GM21619 (cell line): ENCODE results near the gene CACNA1D.

Source experiments
- ATAC-seq: cut with Tn5 transposase; IDR thresholded peaks from one replicate; pipeline ENCODE4 v1.9.1; 2021; ENCODE audit not compliant: unreplicated experiment

CACNA1D gene

DNA sequence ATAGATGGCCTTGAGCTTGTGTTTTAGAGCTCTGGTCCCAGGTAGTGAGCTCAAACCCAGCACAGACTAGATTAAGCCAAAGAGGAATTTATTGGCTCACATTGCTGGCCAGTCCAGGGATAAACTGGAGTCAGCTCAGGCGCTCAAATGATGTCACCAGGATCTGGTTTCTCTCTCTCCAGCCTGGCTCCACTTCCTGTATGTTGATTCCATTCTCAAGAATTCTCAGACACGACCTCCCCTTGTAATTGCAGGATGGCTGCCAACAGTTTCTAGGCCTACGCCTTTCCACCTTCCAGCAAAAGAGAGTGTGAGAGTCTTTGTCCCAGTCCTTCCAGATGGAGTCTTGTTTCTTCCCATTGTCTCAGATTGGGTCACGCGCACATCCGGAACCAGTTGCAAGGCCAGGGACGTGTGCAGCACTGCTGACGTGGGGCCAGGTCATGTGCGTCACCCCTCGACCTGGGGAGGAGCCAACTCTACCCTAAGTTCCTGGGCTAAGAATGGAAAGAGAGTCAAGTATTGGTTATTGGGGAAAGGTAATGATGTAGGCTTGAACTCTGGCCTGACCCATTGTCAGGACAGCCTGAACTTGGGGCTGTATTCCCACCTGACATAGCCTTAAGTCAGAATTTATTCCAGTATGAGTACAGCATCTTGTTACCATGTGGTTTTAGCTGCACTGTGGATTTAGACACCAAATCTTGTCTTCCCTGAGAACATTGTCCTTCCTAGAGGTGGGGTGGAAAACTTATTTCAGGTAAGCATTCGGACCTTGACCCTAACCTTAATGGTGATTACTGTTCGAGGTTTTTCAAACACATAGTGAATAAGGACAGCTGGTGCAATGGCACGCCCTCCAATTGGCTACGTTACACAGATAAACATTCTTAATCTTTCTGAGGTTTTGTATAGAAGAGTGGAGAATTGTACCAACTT is 31.6 kb downstream of the CACNA1D start:
- no peak for ATAC-seq

DNA sequence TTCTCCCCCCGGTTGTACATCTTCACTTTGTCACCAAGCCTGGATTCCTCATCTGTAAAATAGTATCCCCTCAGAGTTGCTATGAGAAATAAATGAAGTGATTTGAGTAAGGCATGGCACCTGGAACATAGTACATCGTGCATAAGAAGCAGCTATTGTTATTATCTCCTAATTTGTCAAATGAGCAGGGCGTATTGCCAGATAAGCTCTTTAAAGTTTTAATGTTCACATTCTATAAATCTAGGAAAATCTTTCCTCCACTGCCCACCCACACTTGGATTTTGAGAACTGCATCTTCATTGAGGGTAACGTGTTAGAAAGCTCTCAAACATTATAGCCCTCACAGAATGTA is 32.3 kb downstream of the CACNA1D start:
- ATAC-seq = no peak

GRCh38 chr3:53530205-53530604 is 35.8 kb downstream of the CACNA1D start:
- no peak for ATAC-seq

DNA sequence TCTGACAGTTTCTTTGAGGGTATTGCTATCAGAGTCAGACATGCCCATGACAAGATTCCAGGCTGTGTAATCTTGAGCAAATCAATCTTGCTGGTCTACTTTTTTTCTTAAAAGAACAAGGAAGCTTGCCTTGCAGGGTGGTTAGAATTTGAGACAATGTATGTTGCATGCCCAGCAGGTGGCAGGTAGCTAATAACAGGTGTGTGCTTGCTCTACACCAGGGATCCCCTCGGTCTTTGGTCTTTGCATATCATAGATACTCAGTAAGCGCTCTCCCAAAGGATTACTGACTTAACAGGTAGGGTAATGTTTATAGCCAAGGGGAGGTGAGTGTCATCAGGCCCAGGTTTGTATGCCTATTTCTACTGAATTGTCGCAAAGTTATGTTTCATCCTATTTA is 37.3 kb downstream of the CACNA1D start:
- ATAC-seq = no peak

DNA sequence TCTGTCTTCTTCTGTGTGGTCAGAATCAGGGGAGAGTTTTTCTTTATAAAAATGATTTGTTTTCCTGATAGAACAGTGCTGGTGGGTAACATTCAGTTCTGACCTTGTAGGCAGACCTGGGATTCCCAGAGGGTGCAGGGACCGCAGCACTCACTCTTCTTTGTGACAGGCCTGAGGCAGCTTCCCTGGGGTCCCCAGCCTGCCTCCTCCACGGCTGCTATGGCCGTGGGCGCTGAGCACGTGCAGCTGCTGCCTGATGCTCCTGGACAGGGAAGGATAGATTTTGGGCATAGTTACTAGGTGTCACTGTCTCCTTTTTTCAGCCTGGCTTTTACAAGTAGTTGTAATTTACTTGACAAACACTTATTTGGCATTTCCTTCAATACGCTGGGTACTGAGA is 39.1 kb downstream of the CACNA1D start:
- no peak for ATAC-seq

GRCh38 chr3:53534216-53534615 is 39.8 kb downstream of the CACNA1D start:
- no peak for ATAC-seq

DNA sequence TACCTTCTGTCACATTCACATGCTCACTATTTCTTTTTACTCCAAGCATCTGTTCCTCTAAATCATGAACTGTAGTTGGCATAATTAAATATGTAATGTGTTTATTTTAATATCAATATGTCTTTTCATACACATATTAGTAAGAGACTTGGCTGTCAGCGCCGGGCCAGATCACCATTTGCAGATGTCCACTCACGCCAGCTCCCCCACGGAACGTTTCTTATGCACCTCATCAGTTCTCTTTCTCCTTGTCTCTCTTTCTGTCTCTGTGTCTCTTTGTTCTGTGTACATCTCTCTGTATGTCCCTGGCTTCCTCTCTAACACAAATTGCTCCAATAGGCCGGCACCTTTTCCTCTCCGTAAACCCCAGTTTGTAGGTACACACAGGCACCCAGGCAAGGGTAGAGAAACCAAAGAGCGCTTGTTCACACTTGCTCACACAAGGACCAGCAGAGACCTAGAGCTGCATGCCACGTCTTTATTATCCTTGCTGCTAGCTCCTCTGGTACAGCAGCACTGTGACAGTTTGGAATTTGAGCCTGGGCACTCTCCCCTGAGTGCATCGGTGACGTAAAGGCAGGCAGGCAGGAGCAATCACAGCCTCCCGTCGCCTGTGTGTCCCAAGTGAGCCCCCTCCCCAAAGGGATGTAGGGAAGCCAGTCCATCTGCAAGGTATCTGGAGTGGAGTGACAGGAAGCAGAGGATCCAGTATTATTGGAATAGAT is 40.4 kb downstream of the CACNA1D start:
- no peak for ATAC-seq

GRCh38 chr3:53536282-53536681 is 41.9 kb downstream of the CACNA1D start:
- no peak for ATAC-seq

GRCh38 chr3:53544357-53544756 is 49.9 kb downstream of the CACNA1D start:
- no peak for ATAC-seq

- no peak for ATAC-seq
Measured at GRCh38 chr3:53545310-53545995, 51.0 kb downstream of the CACNA1D start.

- no peak for ATAC-seq
Measured at GRCh38 chr3:53545996-53546359, 51.6 kb downstream of the CACNA1D start.

GRCh38 chr3:53547327-53547726 is 52.9 kb downstream of the CACNA1D start:
- ATAC-seq = no peak

DNA sequence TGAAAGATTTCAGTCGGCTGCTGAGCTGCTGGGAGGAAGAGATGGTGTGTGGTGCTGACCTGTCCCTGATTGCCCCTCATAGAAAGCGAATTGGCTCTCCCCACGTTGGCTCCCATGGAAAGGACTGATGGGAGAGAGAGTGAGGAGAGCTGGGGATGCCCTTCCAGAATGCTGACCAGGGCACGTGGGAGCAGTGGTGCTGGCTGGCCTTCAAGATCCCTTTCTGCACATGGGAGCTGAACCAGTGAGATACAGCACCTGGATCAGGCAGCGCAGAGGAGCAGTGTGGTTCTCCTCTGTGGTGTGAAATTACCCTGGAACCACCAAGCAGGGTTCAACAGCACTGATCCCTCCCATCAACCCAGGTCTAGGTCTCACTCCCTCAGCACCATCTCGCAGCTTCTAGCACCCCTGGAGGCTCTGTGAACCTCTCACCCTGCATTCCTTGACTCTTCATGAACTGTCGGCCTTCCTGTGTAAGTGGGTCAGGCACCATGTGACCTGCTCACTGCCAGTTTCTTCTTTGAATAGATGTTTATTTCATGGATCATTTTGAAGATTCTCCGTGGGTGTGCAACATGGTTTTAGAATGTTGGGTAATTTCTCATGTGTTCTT is 55.7 kb downstream of the CACNA1D start:
- no peak for ATAC-seq

- ATAC-seq = no peak
Measured at GRCh38 chr3:53551324-53551723, 56.9 kb downstream of the CACNA1D start.

- ATAC-seq = no peak
Measured at GRCh38 chr3:53552730-53553129, 58.3 kb downstream of the CACNA1D start.

- ATAC-seq = no peak
Measured at GRCh38 chr3:53553200-53553599, 58.8 kb downstream of the CACNA1D start.

DNA sequence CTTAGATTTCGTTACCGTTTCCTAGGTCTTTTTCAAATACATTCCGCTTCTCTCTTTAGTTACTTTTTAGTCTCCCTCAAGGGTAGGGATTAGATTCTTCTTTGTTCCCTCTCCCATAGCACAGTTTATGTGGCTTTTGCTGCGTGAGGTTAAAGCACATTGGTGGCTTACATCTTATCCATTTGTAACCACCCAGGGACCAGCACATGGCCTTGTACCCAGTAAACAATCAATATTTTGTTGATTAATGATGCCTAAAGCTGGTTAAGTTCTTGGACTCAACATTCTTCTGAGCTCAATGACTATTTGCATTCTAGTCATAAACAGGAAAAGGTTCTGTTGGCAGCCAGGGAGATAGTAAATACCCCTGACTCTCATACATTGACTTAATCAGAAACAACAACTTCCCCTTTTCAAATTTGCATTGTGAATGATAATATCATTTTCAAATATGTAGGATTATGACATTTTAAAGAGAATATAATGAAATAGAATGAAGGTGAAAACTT is 60.2 kb downstream of the CACNA1D start:
- ATAC-seq = peak; percentile 81

- ATAC-seq = peak; percentile 65
Measured at GRCh38 chr3:53555068-53555588, 60.7 kb downstream of the CACNA1D start.

DNA sequence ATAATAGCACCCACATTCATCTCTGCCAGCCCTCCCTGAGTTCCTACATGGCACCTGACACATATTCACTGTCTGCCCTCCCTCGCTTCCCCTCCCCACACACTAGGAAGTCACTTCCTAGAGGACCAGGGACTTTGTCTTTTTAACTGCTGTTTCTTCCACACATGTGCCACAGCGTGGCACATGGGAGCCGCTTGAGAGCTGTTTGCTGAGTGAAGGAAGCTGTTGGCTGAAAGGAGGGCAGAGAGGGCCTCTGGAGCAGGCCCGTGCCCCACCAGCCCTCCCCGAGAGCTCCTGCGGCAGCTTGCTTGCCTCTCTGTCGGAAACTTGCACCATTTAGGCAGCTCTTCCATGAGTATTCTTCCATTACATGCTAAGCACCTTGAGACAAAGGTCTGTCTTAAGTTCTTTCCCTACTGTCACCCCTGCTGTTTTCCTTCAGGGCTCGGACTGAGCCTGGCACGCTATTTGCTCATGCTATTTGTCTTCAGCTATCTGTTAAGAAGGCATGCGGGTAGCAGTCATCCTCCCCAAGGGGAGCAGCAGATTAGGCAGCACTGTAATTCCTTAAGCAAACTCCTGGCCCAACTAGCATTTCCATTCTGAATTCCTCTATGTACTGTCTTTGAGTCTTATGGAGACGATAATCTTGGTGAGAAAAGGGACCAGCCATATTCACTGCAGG is 72.2 kb downstream of the CACNA1D start:
- no peak for ATAC-seq

GRCh38 chr3:53570081-53570480 is 75.7 kb downstream of the CACNA1D start:
- no peak for ATAC-seq
